Osteocyte (in vitro differentiated cells): ENCODE measurements around the gene RCAN2. TPM values are rescaled to one million over a fixed set of nuclear protein-coding genes. Genes with fewer than 3 reads are reported as not detected.

Experiments used
- DNase-seq: peaks from one replicate; pipeline ENCODE4 v3.0.0; 2021; ENCODE audit warnings: mixed read lengths; ENCODE audit not compliant: unreplicated experiment; ENCODE audit errors: extremely low spot score
- H3K27ac Mint-ChIP-seq: one replicate; pipeline ENCODE4 v1.8.0; 2021; ENCODE audit warnings: mild to moderate bottlenecking, mixed read lengths; ENCODE audit not compliant: unreplicated experiment
- H3K27me3 Mint-ChIP-seq: one replicate; pipeline ENCODE4 v1.8.0; 2021; ENCODE audit warnings: mixed read lengths; ENCODE audit not compliant: unreplicated experiment
- H3K36me3 Mint-ChIP-seq: one replicate; pipeline ENCODE4 v1.8.0; 2021; ENCODE audit warnings: mixed read lengths; ENCODE audit not compliant: unreplicated experiment
- H3K4me1 Mint-ChIP-seq: one replicate; pipeline ENCODE4 v1.8.0; 2021; ENCODE audit warnings: mixed read lengths; ENCODE audit not compliant: unreplicated experiment
- H3K4me3 Mint-ChIP-seq: one replicate; pipeline ENCODE4 v1.8.0; 2021; ENCODE audit warnings: mild to moderate bottlenecking, moderate library complexity, mixed read lengths; ENCODE audit not compliant: unreplicated experiment
- H3K9me3 Mint-ChIP-seq: one replicate; pipeline ENCODE4 v1.8.0; 2021; ENCODE audit warnings: mixed read lengths; ENCODE audit not compliant: unreplicated experiment
- total RNA-seq: library from RNA; stranded (reverse); gene quantifications from 2 replicates; pipeline ENCODE4 v1.2.1, GENCODE V29; 2021
- TF ChIP-seq, protein P1 (sequence below): fragments of 200-600 bp; sonication (generic); IDR thresholded peaks from 2 replicates; pipeline ENCODE4 v1.5.0; 2021; ENCODE audit warnings: antibody characterized with exemption, mild to moderate bottlenecking, moderate library complexity

The RCAN2 gene
- total RNA-seq, 1 donor from 2014 or later: 31.3 TPM

DNA sequence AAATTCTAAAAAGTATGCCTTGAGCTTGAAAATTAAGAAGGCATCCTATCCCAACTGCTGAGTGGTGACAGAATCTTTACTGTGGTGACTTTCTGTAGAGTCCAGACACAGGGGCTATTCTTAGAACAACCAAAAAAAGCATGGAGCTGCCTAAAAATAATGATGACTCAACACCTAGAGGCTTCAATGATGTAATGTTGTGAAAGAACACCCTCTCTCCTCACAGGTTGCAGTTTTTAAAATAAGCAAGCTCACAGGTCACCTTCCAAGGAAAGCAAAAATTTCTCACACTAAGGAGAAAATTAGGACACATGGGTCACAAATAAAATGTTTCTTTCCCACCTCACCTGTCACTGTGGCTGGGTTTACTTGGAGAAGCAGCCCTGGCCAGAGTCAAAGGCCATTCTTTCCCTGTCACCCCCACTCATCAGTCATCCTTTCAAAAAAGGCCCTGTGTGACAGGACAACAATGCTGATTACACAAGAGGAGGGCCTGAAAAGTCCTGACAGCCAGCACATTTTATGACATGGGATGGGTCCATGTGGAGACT, 53.5 kb downstream of the RCAN2 start:
- no peak for DNase-seq
- no peak overlapping the region for H3K4me3 Mint-ChIP-seq
- peaks cover 4% of the 10 kb centered on the region for H3K9me3 Mint-ChIP-seq
- peaks cover 4% of the 10 kb centered on the region for H3K36me3 Mint-ChIP-seq
- peak overlapping the region; percentile 64 for H3K27ac Mint-ChIP-seq
- TF ChIP-seq, protein P1, sequence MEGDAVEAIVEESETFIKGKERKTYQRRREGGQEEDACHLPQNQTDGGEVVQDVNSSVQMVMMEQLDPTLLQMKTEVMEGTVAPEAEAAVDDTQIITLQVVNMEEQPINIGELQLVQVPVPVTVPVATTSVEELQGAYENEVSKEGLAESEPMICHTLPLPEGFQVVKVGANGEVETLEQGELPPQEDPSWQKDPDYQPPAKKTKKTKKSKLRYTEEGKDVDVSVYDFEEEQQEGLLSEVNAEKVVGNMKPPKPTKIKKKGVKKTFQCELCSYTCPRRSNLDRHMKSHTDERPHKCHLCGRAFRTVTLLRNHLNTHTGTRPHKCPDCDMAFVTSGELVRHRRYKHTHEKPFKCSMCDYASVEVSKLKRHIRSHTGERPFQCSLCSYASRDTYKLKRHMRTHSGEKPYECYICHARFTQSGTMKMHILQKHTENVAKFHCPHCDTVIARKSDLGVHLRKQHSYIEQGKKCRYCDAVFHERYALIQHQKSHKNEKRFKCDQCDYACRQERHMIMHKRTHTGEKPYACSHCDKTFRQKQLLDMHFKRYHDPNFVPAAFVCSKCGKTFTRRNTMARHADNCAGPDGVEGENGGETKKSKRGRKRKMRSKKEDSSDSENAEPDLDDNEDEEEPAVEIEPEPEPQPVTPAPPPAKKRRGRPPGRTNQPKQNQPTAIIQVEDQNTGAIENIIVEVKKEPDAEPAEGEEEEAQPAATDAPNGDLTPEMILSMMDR: no peak
- peaks cover 47% of the 10 kb centered on the region for H3K4me1 Mint-ChIP-seq
- H3K27me3 Mint-ChIP-seq: no peaks in the 10 kb centered on the region

DNA sequence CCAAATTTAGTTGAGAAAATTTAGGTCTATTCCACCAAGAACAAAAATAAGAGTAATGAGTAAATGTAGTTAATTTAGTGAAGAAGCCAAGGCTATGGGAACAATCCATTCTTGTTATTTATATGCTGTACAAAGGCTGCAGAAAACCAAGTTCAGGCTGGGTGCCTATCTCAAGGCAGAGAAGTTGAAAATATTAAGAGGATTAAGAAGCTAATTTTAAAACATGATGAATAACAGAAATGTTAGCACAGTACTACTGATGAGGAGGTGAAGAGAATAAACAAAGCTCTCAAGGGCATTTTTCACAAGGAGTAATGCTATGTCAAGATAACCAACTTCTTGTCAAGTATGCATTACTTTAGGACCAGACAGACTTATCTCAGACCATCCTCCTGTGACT, 68.6 kb downstream of the RCAN2 start:
- Mint-ChIP-seq H3K27ac (no peak overlapping the region), H3K4me1 (peaks cover 19% of the 10 kb centered on the region), H3K36me3 (no peaks in the 10 kb centered on the region), H3K9me3 (no peaks in the 10 kb centered on the region), H3K27me3 (no peaks in the 10 kb centered on the region), H3K4me3 (no peak overlapping the region)
- DNase-seq: no peak
- TF ChIP-seq, protein P1: no peak

DNA sequence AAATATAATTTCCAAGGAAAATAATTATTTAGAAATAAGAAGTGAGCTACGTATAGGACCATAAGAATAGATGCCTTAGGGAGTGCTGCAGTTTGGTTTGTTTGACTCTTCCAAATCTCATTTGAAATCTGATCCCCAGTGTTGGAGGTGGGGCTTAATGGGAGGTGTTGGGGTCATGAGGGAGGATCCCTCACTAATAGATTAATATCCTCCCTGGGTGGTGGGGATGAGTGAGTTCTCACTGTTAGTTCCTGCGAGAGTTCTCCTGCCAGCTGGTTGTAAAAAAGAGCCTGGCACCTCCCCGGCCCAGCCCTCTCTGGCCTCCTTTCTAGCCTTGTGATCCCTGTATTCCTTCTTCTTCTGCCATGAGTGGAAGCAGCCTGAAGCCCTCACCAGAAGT, 69.3 kb downstream of the RCAN2 start:
- no peak for DNase-seq
- H3K4me1 Mint-ChIP-seq: peaks cover 19% of the 10 kb centered on the region
- H3K36me3 Mint-ChIP-seq: peaks cover 2% of the 10 kb centered on the region
- peak overlapping the region; percentile 14 for H3K27ac Mint-ChIP-seq
- H3K4me3 Mint-ChIP-seq: no peak overlapping the region
- TF ChIP-seq, protein P1: no peak
- H3K27me3 Mint-ChIP-seq: no peaks in the 10 kb centered on the region
- no peaks in the 10 kb centered on the region for H3K9me3 Mint-ChIP-seq

DNA sequence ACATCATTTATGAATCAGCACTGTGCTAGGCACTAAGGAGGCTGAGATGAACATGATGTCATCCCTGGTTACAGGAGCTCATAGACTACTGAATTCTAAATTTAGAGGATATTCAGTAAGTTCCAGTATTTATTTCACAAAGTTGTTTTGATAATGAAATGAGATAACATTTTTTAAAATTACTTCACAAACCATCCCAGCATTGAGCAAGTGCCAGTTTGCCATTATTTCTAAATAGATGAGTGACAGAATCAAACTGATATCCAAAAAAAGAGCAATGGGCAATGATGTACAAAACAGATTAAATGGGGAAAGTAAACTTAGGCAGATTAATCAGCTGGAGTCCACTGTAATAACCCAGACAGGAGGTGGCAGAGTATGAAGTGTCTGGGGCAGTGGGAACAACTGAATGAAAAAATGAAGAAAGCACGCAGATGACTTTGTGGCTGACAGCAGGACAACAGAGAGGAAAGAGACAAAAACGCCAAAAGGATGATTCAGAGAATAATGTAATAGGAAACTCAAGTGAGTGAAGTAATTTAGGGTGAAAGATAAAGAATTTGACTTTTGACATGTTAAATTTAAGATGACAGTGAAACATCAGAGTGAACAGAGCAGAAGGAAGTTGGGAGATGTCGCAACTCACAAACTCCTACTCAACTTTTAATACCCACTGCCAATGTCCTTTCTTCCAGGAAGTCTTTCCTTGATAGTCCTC, 70.2 kb downstream of the RCAN2 start:
- TF ChIP-seq, protein P1: peak; percentile 34
- Mint-ChIP-seq H3K4me3 (no peak overlapping the region), H3K9me3 (no peaks in the 10 kb centered on the region), H3K4me1 (peaks cover 19% of the 10 kb centered on the region), H3K36me3 (peaks cover 2% of the 10 kb centered on the region), H3K27ac (peak overlapping the region; percentile 53), H3K27me3 (no peaks in the 10 kb centered on the region)
- no peak for DNase-seq

DNA sequence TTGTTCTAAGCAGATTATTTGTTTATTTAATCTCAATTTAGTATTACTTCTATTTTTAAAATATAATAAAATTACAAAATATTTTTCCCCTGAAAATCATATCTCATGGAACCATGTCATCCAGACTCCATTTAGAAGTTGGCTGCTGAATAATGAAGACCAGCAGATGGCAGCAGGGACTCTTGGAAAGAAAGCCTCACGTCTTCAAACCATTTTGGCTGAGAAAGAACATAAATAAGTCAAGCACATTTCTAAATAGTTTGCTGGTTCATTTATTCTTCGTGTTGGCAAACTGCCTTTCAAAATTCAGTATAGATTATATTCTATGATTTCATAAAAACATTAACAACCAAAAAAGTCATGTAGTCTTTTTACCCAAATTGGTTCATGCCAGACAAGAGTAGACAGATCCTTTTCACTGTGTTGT, 71.7 kb downstream of the RCAN2 start:
- no peaks in the 10 kb centered on the region for H3K27me3 Mint-ChIP-seq
- TF ChIP-seq, protein P1: peak; percentile 90

More for the DNA sequence above, 71.7 kb downstream of the RCAN2 start:
- Mint-ChIP-seq H3K4me3 (no peak overlapping the region), H3K27ac (no peak overlapping the region), H3K4me1 (peaks cover 19% of the 10 kb centered on the region), H3K36me3 (peaks cover 2% of the 10 kb centered on the region), H3K9me3 (no peaks in the 10 kb centered on the region)
- DNase-seq: no peak
